Measurements from ENCODE around the gene TUBG1. TPM values are rescaled to one million over a fixed set of nuclear protein-coding genes. Genes with fewer than 3 reads are reported as not detected.

TUBG1 gene
- total RNA-seq, 4 donors from 2014 or later, result 15.3 to 45.6 (median 21.6) TPM

Other genes starting within 250 kb of the TUBG1 start
- 100 to 1,000 TPM; 133 to 322 (median 188) TPM for gene STAT3, start 221.2 kb upstream of the TUBG1 start, total RNA-seq
- 100 to 1,000 TPM; 441 to 784 (median 706) TPM for gene CAVIN1, start 186.4 kb upstream of the TUBG1 start, total RNA-seq
- 100 to 1,000 TPM in 1 of 4 donors, 10 to 100 TPM in 3; 81.6 to 126 (median 96.6) TPM for gene ATP6V0A1, start 150.8 kb upstream of the TUBG1 start, total RNA-seq
- 100 to 1,000 TPM in 1 of 4 donors, 10 to 100 TPM in 3; 52.3 to 115 (median 67.3) TPM for gene NAGLU, start 73.4 kb upstream of the TUBG1 start, total RNA-seq
- gene HSD17B1, start 56.8 kb upstream of the TUBG1 start, total RNA-seq, result 1 to 10 TPM in 3 of 4 donors, under 1 TPM in 1; 0.78 to 4.4 (median 3.7) TPM
- gene COASY, start 47.5 kb upstream of the TUBG1 start, total RNA-seq, result 10 to 100 TPM; 22.9 to 33.9 (median 25.5) TPM
- gene MLX, start 42.6 kb upstream of the TUBG1 start, total RNA-seq, result 10 to 100 TPM; 31.8 to 44.4 (median 39.1) TPM
- 1 to 10 TPM; 4.9 to 9.0 (median 7.4) TPM for gene PSMC3IP, start 32.0 kb upstream of the TUBG1 start, total RNA-seq
- gene RETREG3, start 309 bp upstream of the TUBG1 start, total RNA-seq, result 10 to 100 TPM; 43.1 to 61.8 (median 57.7) TPM
- gene TUBG2, start 49.6 kb downstream of the TUBG1 start, total RNA-seq, result 10 to 100 TPM; 48.2 to 92.4 (median 77.6) TPM
- gene PLEKHH3, start 67.3 kb downstream of the TUBG1 start, total RNA-seq, result 10 to 100 TPM; 32.4 to 57.7 (median 46.1) TPM
- 10 to 100 TPM in 1 of 4 donors, 1 to 10 TPM in 3; 3.7 to 11.1 (median 7.1) TPM for gene CCR10, start 72.2 kb downstream of the TUBG1 start, total RNA-seq
- 10 to 100 TPM in 2 of 4 donors, 1 to 10 TPM in 2; 6.3 to 21.0 (median 12.6) TPM for gene CNTNAP1, start 72.8 kb downstream of the TUBG1 start, total RNA-seq
- 100 to 1,000 TPM in 2 of 4 donors, 10 to 100 TPM in 2; 73.8 to 128 (median 109) TPM for gene EZH1, start 135.4 kb downstream of the TUBG1 start, total RNA-seq
- gene RAMP2, start 151.5 kb downstream of the TUBG1 start, total RNA-seq, result 100 to 1,000 TPM in 1 of 4 donors, 10 to 100 TPM in 3; 32.6 to 113 (median 51.4) TPM
- 10 to 100 TPM; 24.5 to 44.7 (median 38.2) TPM for gene VPS25, start 163.8 kb downstream of the TUBG1 start, total RNA-seq
- gene WNK4, start 170.9 kb downstream of the TUBG1 start, total RNA-seq, result 10 to 100 TPM in 2 of 4 donors, 1 to 10 TPM in 2; 3.6 to 15.6 (median 9.1) TPM
- 10 to 100 TPM; 58.2 to 91.7 (median 62.6) TPM for gene COA3, start 189.0 kb downstream of the TUBG1 start, total RNA-seq
- under 1 TPM in 1 of 4 donors, not detected in 3; 0.22 TPM for gene CNTD1, start 189.2 kb downstream of the TUBG1 start, total RNA-seq
- 100 to 1,000 TPM in 1 of 4 donors, 10 to 100 TPM in 3; 76.7 to 104 (median 80.4) TPM for gene BECN1, start 214.6 kb downstream of the TUBG1 start, total RNA-seq
- gene PSME3, start 223.7 kb downstream of the TUBG1 start, total RNA-seq, result 10 to 100 TPM; 42.2 to 86.7 (median 53.7) TPM
- gene AOC2, start 234.9 kb downstream of the TUBG1 start, total RNA-seq, result 1 to 10 TPM; 2.0 to 3.3 (median 3.0) TPM
- 10 to 100 TPM; 49.0 to 74.1 (median 53.0) TPM for gene AOC3, start 241.5 kb downstream of the TUBG1 start, total RNA-seq

Data from tibial nerve (tissue), 4 donors.